H9 (cell line): ENCODE measurements around the gene HOXD10. TPM values are rescaled to one million over a fixed set of nuclear protein-coding genes. Genes with fewer than 3 reads are reported as not detected.

ENCODE experiments used
- DNase-seq: peaks from one replicate; pipeline ENCODE4 v3.0.0-alpha.2; 2017
- H2AFZ ChIP-seq: one replicate; pipeline ENCODE4 v1.6.1; 2013; ENCODE audit warnings: mild to moderate bottlenecking, low read length, control low read depth, moderate library complexity
- H2AK5ac ChIP-seq: 2 replicates; pipeline ENCODE4 v1.6.1; 2013; ENCODE audit warnings: low read length, control low read depth, mixed read lengths; ENCODE audit not compliant: insufficient read length
- H2BK120ac ChIP-seq: one replicate; pipeline ENCODE4 v1.6.1; 2013; ENCODE audit warnings: low read depth, mild to moderate bottlenecking, low read length, control low read depth, inconsistent platforms; ENCODE audit not compliant: poor library complexity, severe bottlenecking
- H2BK12ac ChIP-seq: 2 replicates; pipeline ENCODE4 v1.6.1; 2013; ENCODE audit warnings: low read length, control low read depth, mixed read lengths, low read depth; ENCODE audit not compliant: insufficient read length
- H2BK15ac ChIP-seq: 2 replicates; pipeline ENCODE4 v1.6.1; 2013; ENCODE audit warnings: low read depth, low read length, control low read depth
- H2BK20ac ChIP-seq: one replicate; pipeline ENCODE4 v1.6.1; 2013; ENCODE audit warnings: low read depth, mild to moderate bottlenecking, low read length, control low read depth, inconsistent platforms; ENCODE audit not compliant: poor library complexity, severe bottlenecking
- H2BK5ac ChIP-seq: 2 replicates; pipeline ENCODE4 v1.6.1; 2013; ENCODE audit warnings: low read length, control low read depth, mixed read lengths; ENCODE audit not compliant: insufficient read length
- H3K14ac ChIP-seq: 2 replicates; pipeline ENCODE4 v1.6.1; 2013; ENCODE audit warnings: low read length, control low read depth; ENCODE audit not compliant: insufficient read depth
- H3K18ac ChIP-seq: 2 replicates; pipeline ENCODE4 v1.6.1; 2013; ENCODE audit warnings: low read depth, mild to moderate bottlenecking, mixed read lengths, low read length, control low read depth; ENCODE audit not compliant: insufficient read length
- H3K23ac ChIP-seq: 2 replicates; pipeline ENCODE4 v1.6.1; 2013; ENCODE audit warnings: low read length, control low read depth, mixed read lengths, low read depth; ENCODE audit not compliant: insufficient read length
- H3K23me2 ChIP-seq: 2 replicates; pipeline ENCODE4 v1.6.1; 2013; ENCODE audit warnings: low read depth, mild to moderate bottlenecking, mixed read lengths, low read length, control low read depth; ENCODE audit not compliant: insufficient read length, poor library complexity, severe bottlenecking
- H3K27ac ChIP-seq: 2 replicates; pipeline ENCODE4 v1.5.1; 2013; ENCODE audit warnings: low read length, control low read depth, mixed read lengths, low read depth; ENCODE audit not compliant: insufficient read length
- H3K27me3 ChIP-seq: 2 replicates; pipeline ENCODE4 v1.6.1; 2013; ENCODE audit warnings: low read length, control low read depth, inconsistent platforms; ENCODE audit not compliant: insufficient read depth
- H3K4ac ChIP-seq: 2 replicates; pipeline ENCODE4 v1.6.1; 2013; ENCODE audit warnings: low read depth, mild to moderate bottlenecking, control low read depth, inconsistent platforms, low read length, moderate library complexity
- H3K4me1 ChIP-seq: 2 replicates; pipeline ENCODE4 v1.6.1; 2013; ENCODE audit warnings: low read length, control low read depth, inconsistent platforms; ENCODE audit not compliant: insufficient read depth
- H3K4me2 ChIP-seq: 2 replicates; pipeline ENCODE4 v1.6.1; 2013; ENCODE audit warnings: low read length, control low read depth, mixed read lengths; ENCODE audit not compliant: insufficient read length, insufficient read depth
- H3K56ac ChIP-seq: 2 replicates; pipeline ENCODE4 v1.6.1; 2013; ENCODE audit warnings: low read depth, mild to moderate bottlenecking, mixed read lengths, low read length, control low read depth; ENCODE audit not compliant: insufficient read length
- H3K79me1 ChIP-seq: 2 replicates; pipeline ENCODE4 v1.6.1; 2013; ENCODE audit warnings: low read depth, mild to moderate bottlenecking, moderate library complexity, low read length, control low read depth, inconsistent platforms; ENCODE audit not compliant: insufficient read depth, poor library complexity, severe bottlenecking
- H3K79me2 ChIP-seq: 2 replicates; pipeline ENCODE4 v1.6.1; 2013; ENCODE audit warnings: low read length, control low read depth, inconsistent platforms; ENCODE audit not compliant: insufficient read depth
- H3K9ac ChIP-seq: 2 replicates; pipeline ENCODE4 v1.6.1; 2013; ENCODE audit warnings: low read length, control low read depth, mixed read lengths; ENCODE audit not compliant: insufficient read length; ENCODE audit errors: extremely low read depth
- H3K9me3 ChIP-seq: one replicate; pipeline ENCODE4 v1.6.1; 2013; ENCODE audit warnings: low read depth, low read length, inconsistent platforms; ENCODE audit not compliant: control insufficient read depth
- H3T11ph ChIP-seq: one replicate; pipeline ENCODE4 v1.6.1; 2013; ENCODE audit warnings: mild to moderate bottlenecking, low read length, control low read depth, inconsistent platforms
- H4K20me1 ChIP-seq: one replicate; pipeline ENCODE4 v1.6.1; 2013; ENCODE audit not compliant: control insufficient read depth, insufficient read length, insufficient read depth
- H4K5ac ChIP-seq: 2 replicates; pipeline ENCODE4 v1.6.1; 2013; ENCODE audit warnings: low read depth, mild to moderate bottlenecking, mixed read lengths, low read length, control low read depth; ENCODE audit not compliant: insufficient read length
- H4K8ac ChIP-seq: replicated peaks from 2 replicates; pipeline ENCODE4 v1.6.1; 2013; ENCODE audit warnings: low read length, control low read depth, mixed read lengths, low read depth; ENCODE audit not compliant: insufficient read length
- H4K91ac ChIP-seq: 2 replicates; pipeline ENCODE4 v1.6.1; 2013; ENCODE audit warnings: low read depth, mild to moderate bottlenecking, moderate library complexity, mixed read lengths, low read length, control low read depth; ENCODE audit not compliant: insufficient read length
- H3K27ac Mint-ChIP-seq, 3 experiments: 2 replicates in 2 of 3; 3 replicates in 1 of 3; pipeline ENCODE4 v1.8.0; 2020 to 2021; ENCODE audit warnings: mixed read lengths in 3 of 3, mild to moderate bottlenecking in 1 of 3, moderate library complexity in 1 of 3
- H3K27me3 Mint-ChIP-seq: 2 replicates; pipeline ENCODE4 v1.8.0; 2021; ENCODE audit warnings: low read depth, mild to moderate bottlenecking, moderate library complexity, mixed read lengths
- H3K36me3 Mint-ChIP-seq, 3 experiments: 2 replicates in 2 of 3; 3 replicates in 1 of 3; pipeline ENCODE4 v1.8.0; 2020 to 2021; ENCODE audit warnings: low read depth in 3 of 3, mixed read lengths in 3 of 3; ENCODE audit not compliant: insufficient read depth in 1 of 3
- H3K4me1 Mint-ChIP-seq, 2 experiments: 2 replicates each; pipeline ENCODE4 v1.8.0; 2020; ENCODE audit warnings: mixed read lengths in 2 of 2
- H3K4me3 Mint-ChIP-seq, 2 experiments: 2 replicates in 1 of 2; 3 replicates in 1 of 2; pipeline ENCODE4 v1.8.0; 2020 to 2021; ENCODE audit warnings: mild to moderate bottlenecking in 2 of 2, mixed read lengths in 2 of 2, moderate library complexity in 1 of 2
- H3K9me3 Mint-ChIP-seq, 2 experiments: 2 replicates in 1 of 2; 3 replicates in 1 of 2; pipeline ENCODE4 v1.8.0; 2020; ENCODE audit warnings: mild to moderate bottlenecking in 2 of 2, mixed read lengths in 2 of 2, moderate library complexity in 1 of 2
- CTCF ChIP-seq: fragments of 200-600 bp; sonication (generic); conservative IDR thresholded peaks from 3 replicates; pipeline ENCODE4 v1.8.0; 2021; ENCODE audit warnings: antibody characterized with exemption, mild to moderate bottlenecking
- WGBS: extraction: QIAGEN DNeasy Blood & Tissue Kit; methylation state at CpG from one replicate; pipeline ENCODE4 v1.1.7; 2013; ENCODE audit warnings: missing lambda C conversion rate, low lambda C conversion rate, mixed read lengths; ENCODE audit not compliant: insufficient read length; ENCODE audit errors: extremely low coverage; 5-methylcytosine and 5-hydroxymethylcytosine counted together
- total RNA-seq: library from RNA; stranded (reverse); gene quantifications from 2 replicates; pipeline ENCODE4 v1.2.1, GENCODE V29; 2021

HOXD10 gene
- total RNA-seq, 1 experiment from 2014 or later = not detected

- Histone ChIP-seq H3K14ac (no peak overlapping the region), H3K27me3 (peaks cover 93% of the 10 kb centered on the region), H3K79me2 (no peaks in the 10 kb centered on the region), H3K4ac (no peak overlapping the region), H3K4me2 (peak overlapping the region; percentile 28), H3T11ph (no peak overlapping the region), H2BK120ac (no peak overlapping the region), H4K20me1 (no peaks in the 10 kb centered on the region), H3K4me1 (peaks cover 3% of the 10 kb centered on the region; the same call in 1 of the 2 replicates), H3K9ac (no peak overlapping the region), H2AFZ (no peak overlapping the region), H3K27ac (no peak overlapping the region), H2BK20ac (no peak overlapping the region), H4K91ac (no peak overlapping the region), H3K23ac (no peak overlapping the region), H3K23me2 (no peaks in the 10 kb centered on the region), H2AK5ac (no peak overlapping the region), H4K8ac (no peak overlapping the region), H3K18ac (no peak overlapping the region), H3K79me1 (no peaks in the 10 kb centered on the region), H2BK15ac (no peak overlapping the region), H3K56ac (no peak overlapping the region), H2BK12ac (no peak overlapping the region), H3K9me3 (no peaks in the 10 kb centered on the region), H4K5ac (no peak overlapping the region), H2BK5ac (no peak overlapping the region)
- H3K36me3 Mint-ChIP-seq = peaks cover 0 to 3% (median 0%) of the 10 kb centered on the region in 3 experiments; a peak in 2 of 7 replicates
- peak; percentile 46 for DNase-seq
- no CpG with 5 or more reads among the region's 31 CpGs for WGBS
- peak overlapping the region; percentile 17 to 73; a peak in 4 of 5 replicates for H3K4me3 Mint-ChIP-seq
- no peak for TF ChIP-seq CTCF
- peaks cover 15 to 28% of the 10 kb centered on the region in 2 experiments for H3K4me1 Mint-ChIP-seq
- no peak overlapping the region for H3K27ac Mint-ChIP-seq
- H3K27me3 Mint-ChIP-seq = peaks cover 98% of the 10 kb centered on the region
- H3K9me3 Mint-ChIP-seq = peaks cover 11 to 20% of the 10 kb centered on the region in 2 experiments; a peak in 4 of 5 replicates
Observed at GRCh38 chr2:176091329-176092258, 25.0 kb upstream of the HOXD10 start.
